GM15510 (cell line): ENCODE measurements around the gene HIP1.

Source experiments
- POLR2A ChIP-seq: IDR thresholded peaks from 3 replicates; pipeline ENCODE4 v1.6.1; 2011; ENCODE audit warnings: borderline replicate concordance; ENCODE audit not compliant: insufficient read length; ENCODE audit errors: extremely low read depth

HIP1 gene

DNA sequence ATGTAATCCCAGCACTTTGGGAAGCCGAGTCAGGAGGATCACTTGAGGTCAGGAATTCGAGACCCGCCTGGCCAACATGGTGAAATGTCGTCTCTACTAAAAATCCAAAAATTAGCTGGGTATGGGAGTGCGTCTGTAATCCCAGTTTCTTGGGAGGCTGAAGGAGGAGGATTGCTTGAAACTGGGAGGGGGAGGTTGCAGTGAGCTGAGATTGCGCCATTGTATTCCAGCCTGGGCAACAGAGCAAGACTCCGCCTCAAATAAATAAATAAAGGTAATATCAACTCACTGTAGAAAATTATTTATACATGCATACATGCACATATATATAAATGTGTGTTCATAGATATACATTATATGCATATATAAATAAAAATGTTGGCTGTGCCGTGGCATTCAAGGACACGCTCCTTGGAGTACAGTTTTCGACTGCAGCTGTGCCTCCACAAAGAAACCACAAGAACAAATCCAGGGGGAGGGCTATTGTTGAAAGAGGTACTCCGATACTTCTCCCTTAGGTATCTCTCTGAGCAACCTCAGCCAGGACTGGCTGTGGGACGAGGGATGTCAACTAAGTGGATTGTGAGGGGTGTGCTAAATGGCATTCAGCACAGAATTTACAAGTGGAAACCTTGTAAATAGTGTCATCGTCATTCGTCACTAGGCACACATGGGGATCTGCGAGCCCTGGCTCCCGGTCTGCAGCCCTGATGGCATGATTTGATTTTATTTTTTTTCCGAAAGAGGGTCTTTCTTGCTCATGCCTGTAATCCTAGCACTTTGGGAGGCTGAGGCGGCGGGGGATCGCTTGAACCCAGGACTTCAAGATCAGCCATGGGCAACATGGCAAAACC, 49.3 kb downstream of the HIP1 start:
- TF ChIP-seq POLR2A: no peak

DNA sequence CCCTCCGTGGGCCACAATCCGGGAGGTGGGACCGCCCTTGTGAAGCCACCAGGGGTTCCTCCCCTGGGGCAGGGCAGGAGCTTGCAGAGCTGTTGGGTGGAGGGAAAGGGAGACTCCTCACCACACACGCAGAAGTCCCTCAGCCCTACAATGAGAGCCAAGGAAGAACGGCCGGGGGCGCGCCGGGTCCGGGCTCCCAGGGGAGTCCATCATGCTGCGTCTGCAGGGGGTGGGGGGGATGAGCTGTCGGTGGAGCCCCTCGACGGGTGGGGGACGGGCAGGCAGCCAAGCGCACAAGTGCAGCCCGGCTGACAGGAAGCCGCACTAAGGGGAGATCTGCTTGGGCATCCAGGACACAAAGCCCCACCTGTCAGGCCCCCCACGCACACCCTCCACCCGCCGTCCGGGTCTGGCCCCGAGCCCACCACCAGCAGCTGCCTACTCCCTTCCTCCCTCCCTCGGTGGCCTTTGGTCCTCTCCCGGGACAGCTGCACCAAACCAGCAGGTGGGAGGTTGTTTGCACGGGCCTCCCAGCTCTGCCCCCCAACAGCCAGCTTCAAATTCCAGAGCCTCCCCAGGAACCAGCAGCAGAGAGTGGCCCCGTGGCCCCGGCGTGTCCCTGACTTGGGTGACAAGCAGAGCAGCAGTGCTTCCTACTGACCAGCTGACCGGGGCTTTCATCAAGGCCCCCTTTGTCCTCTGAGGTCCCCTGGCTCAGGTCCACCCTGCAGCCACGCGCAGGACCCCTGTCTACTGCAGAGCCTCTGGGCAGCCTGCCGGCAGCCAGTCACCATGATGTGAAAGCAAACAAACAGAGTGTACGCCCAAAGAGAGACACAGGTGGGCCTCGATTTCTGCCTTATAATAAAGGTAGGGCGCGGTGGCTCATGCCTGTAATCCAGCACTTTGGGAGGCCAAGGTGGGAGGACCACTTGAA, 50.3 kb downstream of the HIP1 start:
- TF ChIP-seq POLR2A: no peak

DNA sequence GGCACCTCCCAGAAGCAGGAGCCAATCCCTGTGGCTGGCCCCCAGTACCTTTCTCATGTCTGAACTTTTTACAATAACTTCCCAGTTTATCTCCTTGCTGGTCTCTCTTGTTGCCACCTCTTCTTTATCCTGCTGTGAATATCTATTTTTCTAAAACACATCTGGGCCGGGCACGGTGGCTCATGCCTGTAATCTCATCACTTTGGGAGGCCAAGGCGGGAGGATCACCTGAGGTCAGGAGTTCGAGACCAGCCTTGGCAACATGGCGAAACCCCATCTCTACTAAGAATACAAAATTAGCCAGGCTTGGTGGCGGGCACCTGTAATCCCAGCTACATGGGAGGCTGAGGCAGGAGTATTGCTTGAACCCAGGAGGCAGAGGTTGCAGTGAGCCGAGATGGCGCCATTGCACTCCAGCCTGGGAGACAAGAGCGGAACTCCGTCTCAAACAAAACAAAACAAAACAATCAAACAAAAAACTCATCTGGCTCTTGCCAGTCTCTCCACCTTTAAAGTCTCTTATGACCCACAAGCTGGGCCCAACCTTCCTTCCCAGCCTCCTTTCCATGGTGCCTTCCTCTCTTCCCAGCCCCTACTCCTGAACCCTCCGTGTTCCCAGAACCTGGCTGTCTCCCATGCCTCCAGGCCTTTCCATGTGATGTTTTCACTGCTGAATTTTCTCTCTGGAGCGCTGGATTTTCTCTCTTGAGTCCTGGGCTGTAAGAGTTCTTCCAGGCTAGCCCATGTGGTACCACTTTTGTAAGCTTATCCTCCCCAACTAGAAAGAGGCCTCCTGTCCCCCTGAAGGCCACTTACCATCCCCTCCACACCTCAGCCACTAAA, 51.3 kb downstream of the HIP1 start:
- TF ChIP-seq POLR2A: no peak

- no peak for TF ChIP-seq POLR2A
These were observed 52.2 kb downstream of the HIP1 start for GRCh38 chr7:75686551-75686950.

DNA sequence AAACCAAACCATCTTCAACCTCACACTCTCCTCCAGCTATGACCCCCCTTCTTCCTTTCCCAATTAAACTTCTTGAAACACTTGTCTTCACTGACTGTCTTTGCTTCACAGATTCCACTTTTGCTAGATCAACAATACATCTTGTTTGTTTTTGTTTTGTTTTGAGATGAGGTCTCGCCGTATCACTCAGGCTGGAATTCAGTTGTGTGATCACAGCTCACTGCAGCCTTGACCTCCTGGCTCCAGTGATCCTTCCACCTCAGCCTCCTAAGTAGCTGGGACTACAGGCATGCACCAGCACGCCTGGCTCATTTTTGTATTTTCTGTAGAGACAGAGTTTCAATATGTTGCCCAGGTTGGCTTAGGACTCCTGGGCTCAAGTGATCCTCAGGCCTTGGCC, 59.7 kb downstream of the HIP1 start:
- no peak for TF ChIP-seq POLR2A

GRCh38 chr7:75669579-75669978, 69.2 kb downstream of the HIP1 start:
- no peak for TF ChIP-seq POLR2A

DNA sequence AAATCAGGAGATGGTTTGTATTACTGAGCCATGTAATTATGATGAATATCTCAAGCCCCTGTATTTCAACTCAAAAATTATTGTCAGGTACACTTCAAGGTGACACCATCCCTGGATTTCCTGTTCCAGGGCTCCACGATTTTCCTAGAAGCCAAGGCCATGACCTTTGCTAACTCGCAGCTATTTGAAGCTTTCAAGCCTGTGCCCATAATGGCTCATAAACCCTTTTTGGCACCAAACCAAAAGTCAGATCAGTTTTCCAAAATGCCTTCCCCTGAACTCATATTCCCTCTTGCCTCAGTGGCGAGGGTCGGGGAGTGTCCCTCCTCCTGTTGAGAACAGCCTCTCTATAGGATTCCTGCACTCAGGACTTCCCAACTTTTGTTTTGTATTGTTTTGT, 70.8 kb downstream of the HIP1 start:
- no peak for TF ChIP-seq POLR2A

- no peak for TF ChIP-seq POLR2A
These were observed 75.3 kb downstream of the HIP1 start for GRCh38 chr7:75663302-75663907.

DNA sequence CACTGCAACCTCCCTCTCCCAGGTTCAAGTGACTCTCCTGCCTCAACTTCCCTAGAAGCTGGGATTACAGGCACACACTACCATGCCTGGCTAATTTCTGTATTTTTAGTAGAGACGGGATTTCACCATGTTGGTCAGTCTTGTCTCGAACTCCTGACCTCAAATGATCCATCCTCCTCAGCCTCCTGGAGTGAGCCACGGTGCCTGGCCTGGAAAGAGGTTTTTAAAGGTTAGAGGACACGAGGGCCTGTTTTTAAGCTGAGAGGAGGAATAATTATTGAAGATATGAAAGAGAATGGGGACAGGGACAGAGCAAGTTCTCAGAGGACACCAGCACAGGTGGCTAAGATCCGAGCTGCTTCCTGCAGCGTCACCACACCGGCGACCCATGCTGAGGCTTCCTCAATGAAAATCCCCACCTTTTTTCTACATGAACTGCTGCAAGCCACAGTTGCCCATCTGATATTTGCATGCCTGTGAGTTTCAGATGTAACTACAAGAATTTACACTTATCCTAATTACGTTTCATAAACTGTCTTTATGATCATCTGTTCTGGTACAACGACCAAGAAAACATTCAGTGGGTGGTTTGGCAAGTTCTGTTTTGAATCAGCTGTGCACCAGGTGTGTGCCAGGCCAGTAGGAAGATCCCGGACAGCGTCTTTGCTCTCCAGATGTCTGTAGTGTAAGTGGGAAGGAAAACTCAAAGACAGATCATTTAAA, 76.0 kb downstream of the HIP1 start:
- TF ChIP-seq POLR2A: peak; percentile 38

- no peak for TF ChIP-seq POLR2A
These were observed 78.0 kb downstream of the HIP1 start for GRCh38 chr7:75660566-75661215.

DNA sequence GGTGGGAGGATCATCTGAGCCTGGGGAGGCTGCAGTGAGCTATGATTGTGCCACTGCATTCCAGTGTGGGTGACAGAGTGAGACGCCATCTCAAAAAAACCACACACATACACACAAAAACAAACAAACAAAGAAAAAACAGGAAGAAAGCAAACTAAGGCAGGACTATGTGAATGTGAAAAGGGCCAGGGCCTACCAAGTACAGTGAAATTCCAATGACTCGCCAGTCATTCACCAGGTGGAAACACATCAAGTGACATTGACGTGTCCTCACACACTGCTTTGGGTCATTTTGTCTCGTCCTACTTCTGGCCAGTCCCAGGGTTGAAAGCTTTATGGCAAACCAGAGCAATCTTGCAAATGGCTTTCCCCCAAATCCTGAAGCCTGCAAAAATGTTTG, 79.9 kb downstream of the HIP1 start:
- TF ChIP-seq POLR2A: no peak

DNA sequence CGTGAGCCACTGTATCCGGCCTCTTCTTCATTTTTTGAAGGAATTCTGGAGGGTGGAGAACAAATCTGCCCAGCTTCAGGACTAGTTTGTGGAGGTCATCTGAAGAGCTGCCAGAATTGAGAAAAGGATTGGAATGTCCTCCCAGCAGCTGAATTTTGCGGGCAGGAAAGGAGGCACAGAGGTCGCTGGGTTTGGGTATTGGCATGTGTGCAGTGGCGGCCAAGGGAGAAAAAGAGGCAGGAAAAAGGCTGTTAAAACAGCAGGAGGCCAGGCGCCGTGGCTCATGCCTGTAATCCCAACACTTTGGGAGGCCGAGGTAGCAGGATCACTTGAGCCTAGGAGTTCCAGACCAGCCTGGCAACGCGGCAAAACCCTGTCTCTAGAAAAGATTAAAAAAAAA, 80.4 kb downstream of the HIP1 start:
- no peak for TF ChIP-seq POLR2A

DNA sequence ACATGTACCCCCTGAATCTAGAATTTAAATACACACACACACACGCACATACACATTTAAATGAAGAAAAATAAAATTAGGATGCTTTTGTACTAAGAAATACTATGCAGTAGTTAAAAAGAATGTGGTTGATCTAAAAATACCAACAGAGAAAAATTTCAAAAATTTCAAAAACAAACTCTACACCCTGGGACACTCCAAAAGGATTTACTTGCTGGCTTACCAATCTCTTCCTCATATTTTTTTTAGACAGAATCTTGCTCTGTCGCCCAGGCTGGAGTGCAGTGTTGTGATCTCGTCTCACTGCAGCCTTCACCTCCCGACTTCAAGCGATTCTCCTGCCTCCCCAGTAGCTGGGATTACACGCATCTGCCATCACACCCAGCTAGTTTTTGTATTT, 80.9 kb downstream of the HIP1 start:
- TF ChIP-seq POLR2A: no peak
